NCI-H748 treated with DMSO at 0.1 percent for 48 hours (cell line): Measurements from ENCODE around the gene SIRPB1.
"Not testable (repeated sequence)": the region's sequence is repeated elsewhere in the genome, so short reads cannot be mapped to it uniquely, and the experiment has no call there.

Experiments
- DNase-seq: peaks from one replicate; lab custom pipeline; 2025; lab: John Stamatoyannopoulos, UW

The SIRPB1 gene

DNA sequence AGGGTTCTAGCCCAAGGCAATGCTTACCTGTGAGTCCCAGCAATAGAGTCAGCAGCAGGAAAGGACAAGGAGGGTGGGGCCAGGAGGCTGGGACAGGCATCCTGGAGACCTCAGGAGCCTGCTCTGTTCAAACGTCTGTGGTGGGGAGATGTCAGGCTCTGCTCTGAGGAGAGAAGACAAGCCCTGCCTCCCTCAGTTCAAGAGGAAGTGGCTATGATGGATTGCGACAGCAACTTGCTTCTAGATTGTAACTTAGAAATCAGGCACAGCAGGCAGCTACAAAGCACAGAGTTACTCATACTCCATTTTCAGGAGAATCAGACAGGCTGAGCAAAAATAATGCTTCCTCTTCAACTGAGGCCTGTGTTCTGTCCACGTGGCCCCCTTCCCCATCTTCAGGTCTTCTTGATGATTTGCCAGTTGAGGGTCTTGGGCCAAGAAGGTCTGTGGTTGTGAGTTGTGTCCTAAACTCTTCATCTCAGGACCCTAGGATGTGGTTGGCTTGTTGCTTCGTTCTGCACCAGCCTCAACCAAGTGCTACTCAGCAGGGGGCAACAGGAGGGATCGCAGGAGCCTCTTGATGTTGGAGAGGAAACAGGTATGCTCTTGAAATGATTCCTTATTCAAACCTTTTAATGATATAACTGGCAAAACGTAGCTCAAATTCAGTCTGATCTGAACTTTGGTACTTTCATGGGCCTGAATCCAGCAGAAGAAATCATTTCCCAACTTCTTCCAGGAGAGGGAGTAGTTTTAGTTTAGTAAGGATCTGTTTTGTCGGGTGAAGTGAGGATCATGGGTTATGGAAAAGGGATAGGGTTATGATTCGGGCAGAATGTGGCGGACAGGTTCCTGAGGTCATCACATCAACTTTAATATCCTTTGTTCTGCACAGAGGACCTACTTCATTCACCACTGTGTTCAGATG lies 31.0 kb downstream of the SIRPB1 start:
- no peak for DNase-seq

- no peak for DNase-seq
These were observed 31.9 kb downstream of the SIRPB1 start for GRCh38 chr20:1587781-1588532.

- DNase-seq: no peak
These were observed 40.3 kb downstream of the SIRPB1 start for GRCh38 chr20:1579488-1579887.

GRCh38 chr20:1577906-1578305 lies 41.9 kb downstream of the SIRPB1 start:
- no peak for DNase-seq

GRCh38 chr20:1577313-1577712 lies 42.5 kb downstream of the SIRPB1 start:
- not testable (repeated sequence) for DNase-seq

- DNase-seq: no peak
These were observed 43.2 kb downstream of the SIRPB1 start for GRCh38 chr20:1576641-1577040.

DNA sequence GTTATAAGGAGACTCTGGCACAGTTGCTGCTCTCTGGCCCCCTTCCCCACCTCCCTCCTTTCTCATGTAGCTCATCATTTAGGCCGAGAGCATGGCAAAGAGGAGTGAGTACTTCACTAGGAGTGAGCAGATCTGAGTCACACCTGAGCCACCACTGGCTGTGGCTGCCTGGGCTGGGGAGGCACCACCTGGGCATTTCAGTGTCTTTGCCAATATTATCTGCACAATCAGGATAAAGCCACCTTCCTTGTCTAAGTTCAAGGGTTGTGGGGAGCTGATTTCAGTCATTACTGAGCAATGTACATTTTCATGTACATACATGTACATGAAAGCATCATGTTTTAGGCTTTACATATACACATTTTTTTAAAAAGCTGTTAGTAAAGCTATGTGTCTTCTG lies 43.8 kb downstream of the SIRPB1 start:
- not testable (repeated sequence) for DNase-seq

- not testable (repeated sequence) for DNase-seq
These were observed 48.2 kb downstream of the SIRPB1 start for GRCh38 chr20:1571583-1571982.
